Measurements from ENCODE around the gene MYO9B.

MYO9B gene

DNA sequence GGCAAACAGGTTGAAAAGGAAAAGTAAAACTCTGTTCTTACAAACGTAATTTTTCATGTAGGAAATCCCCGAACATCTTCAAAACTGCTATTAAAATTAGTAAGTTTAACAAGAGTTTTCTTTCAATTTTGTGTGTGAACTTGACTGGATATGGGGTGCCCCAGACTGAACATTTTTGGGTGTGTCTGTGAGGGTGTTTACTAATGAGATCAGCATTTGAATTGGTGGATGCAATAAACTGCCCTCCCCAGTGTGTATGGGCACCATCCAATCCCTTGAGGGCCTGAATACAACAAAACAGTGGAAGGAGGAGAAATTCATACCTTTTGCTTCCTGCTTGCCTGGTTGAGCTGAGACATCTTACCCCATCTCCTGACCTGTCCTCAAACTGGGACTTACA, 12.1 kb upstream of the MYO9B start:
- Histone ChIP-seq H3K36me3 (ENCODE audit: control insufficient read depth, insufficient read depth, low read length) (peaks cover 10% of the 10 kb centered on the region), H3K4me3 (replicated peaks; ENCODE audit: low read depth, low read length) (no peak overlapping the region), H3K27me3 (replicated peaks; ENCODE audit: control insufficient read depth, insufficient read depth, low read length) (no peaks in the 10 kb centered on the region)
- no peak for DNase-seq (ENCODE audit: extremely low read depth, insufficient read length)
- TF ChIP-seq, protein P1, sequence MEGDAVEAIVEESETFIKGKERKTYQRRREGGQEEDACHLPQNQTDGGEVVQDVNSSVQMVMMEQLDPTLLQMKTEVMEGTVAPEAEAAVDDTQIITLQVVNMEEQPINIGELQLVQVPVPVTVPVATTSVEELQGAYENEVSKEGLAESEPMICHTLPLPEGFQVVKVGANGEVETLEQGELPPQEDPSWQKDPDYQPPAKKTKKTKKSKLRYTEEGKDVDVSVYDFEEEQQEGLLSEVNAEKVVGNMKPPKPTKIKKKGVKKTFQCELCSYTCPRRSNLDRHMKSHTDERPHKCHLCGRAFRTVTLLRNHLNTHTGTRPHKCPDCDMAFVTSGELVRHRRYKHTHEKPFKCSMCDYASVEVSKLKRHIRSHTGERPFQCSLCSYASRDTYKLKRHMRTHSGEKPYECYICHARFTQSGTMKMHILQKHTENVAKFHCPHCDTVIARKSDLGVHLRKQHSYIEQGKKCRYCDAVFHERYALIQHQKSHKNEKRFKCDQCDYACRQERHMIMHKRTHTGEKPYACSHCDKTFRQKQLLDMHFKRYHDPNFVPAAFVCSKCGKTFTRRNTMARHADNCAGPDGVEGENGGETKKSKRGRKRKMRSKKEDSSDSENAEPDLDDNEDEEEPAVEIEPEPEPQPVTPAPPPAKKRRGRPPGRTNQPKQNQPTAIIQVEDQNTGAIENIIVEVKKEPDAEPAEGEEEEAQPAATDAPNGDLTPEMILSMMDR (IDR thresholded peaks at IDR 0.05; ENCODE audit: insufficient read depth, low read length, poor library complexity, severe bottlenecking), result no peak

DNA sequence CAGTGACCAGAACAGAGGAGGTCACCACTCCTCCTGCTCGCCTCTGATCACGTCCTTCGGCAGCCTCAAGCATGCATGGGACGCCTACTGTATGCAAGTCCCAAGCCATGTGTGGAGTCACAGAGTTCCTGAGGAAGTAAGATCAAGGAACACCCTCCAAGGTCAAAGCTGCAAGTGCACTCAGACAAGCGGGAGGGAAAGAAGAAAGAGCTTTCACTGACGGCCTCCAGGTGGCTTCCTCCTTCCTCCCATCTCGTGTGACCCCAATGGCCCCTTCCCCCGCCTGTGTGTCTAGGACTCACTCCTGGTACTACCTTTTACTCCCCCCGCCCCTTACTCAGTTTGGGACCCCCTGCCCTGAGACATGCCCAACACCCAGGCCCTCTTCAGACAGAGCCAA, 6.4 kb upstream of the MYO9B start:
- DNase-seq (ENCODE audit: extremely low read depth, insufficient read length), result no peak
- TF ChIP-seq, protein P1 (IDR thresholded peaks at IDR 0.05; ENCODE audit: insufficient read depth, low read length, poor library complexity, severe bottlenecking), result peak; percentile 21
- Histone ChIP-seq H3K36me3 (ENCODE audit: control insufficient read depth, insufficient read depth, low read length) (peaks cover 8% of the 10 kb centered on the region), H3K4me3 (replicated peaks; ENCODE audit: low read depth, low read length) (no peak overlapping the region), H3K27me3 (replicated peaks; ENCODE audit: control insufficient read depth, insufficient read depth, low read length) (no peaks in the 10 kb centered on the region)

DNA sequence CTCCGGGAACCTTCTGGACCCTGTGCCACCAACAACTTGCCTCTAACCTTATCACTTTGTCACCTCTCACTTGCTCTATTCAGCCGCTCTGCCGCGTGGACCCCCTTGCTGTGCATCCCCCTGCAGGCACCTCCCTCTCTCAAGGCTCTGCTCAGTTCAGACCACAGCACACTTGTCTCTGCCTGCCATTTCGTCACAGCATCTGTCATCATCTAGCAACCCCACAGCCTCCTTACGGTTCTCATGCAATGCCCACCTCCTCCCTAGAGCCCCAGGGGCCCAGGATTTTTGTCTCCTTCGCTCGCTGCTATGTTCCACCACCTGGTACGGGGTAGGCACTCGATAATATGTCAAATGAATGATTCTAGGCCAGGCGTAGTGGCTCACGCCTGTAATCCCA, 5.2 kb upstream of the MYO9B start:
- no peak overlapping the region for H3K4me3 ChIP-seq (replicated peaks; ENCODE audit: low read depth, low read length)
- no peaks in the 10 kb centered on the region for H3K27me3 ChIP-seq (replicated peaks; ENCODE audit: control insufficient read depth, insufficient read depth, low read length)
- TF ChIP-seq, protein P1 (IDR thresholded peaks at IDR 0.05; ENCODE audit: insufficient read depth, low read length, poor library complexity, severe bottlenecking), result no peak
- no peak for DNase-seq (ENCODE audit: extremely low read depth, insufficient read length)
- H3K36me3 ChIP-seq (ENCODE audit: control insufficient read depth, insufficient read depth, low read length), result peaks cover 8% of the 10 kb centered on the region

DNA sequence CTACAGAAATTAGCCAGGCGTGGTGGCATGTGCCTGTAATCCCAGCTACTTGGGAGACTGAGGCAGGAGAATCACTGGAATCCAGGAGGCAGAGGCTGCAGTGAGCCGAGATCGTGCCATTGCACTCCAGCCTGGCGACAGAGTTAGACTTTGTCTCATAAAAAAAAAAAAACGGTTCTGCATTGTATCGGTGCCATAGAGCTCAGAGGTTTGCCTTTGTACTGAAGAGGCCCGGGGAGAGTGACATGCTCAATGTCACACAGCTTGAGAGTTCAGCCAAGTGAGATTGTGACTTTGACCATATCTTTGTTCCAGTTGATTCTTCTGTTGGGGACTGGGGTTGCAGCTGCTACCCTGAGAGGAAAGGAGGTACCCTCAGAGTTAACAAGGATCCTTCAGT, 4.7 kb upstream of the MYO9B start:
- H3K27me3 ChIP-seq (replicated peaks; ENCODE audit: control insufficient read depth, insufficient read depth, low read length), result no peaks in the 10 kb centered on the region
- peaks cover 8% of the 10 kb centered on the region for H3K36me3 ChIP-seq (ENCODE audit: control insufficient read depth, insufficient read depth, low read length)
- no peak overlapping the region for H3K4me3 ChIP-seq (replicated peaks; ENCODE audit: low read depth, low read length)
- TF ChIP-seq, protein P1 (IDR thresholded peaks at IDR 0.05; ENCODE audit: insufficient read depth, low read length, poor library complexity, severe bottlenecking), result no peak
- no peak for DNase-seq (ENCODE audit: extremely low read depth, insufficient read length)

DNA sequence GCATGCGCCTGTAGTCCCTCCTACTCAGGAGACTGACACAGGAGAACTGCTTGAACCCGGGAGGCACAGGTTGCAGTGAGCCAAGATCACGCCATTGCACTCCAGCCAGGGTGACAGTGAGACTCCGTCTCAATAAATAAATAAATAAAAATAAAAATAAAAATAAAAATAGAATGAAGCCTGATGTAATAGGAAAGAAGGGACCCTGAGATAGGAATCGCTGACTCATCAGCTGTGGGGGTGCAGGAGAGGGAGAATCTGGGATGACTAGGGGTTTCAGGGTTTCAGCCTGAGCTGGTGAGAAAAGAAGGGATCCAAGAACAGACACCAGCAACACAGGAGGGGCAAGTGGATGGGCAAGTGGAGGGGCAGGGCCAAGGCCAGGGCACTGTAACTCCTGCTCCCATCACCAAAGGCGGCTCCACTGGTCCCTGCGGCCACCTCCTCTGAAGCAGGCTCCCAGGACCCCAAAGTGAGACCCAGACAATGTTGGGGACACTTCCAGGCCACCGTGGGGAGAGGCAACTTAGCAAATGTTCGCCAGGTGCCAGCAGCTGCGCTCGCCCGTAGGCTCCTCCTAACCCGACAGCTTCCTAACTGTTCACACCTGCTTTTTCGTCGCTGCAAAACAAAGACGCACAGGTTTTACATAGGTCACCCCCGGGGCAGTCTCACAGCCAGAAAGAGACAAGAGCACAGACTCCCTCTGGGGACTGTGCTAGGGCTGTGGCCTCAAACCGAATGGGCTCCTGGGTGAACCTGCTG, 1.5 kb upstream of the MYO9B start:
- no peaks in the 10 kb centered on the region for H3K27me3 ChIP-seq (replicated peaks; ENCODE audit: control insufficient read depth, insufficient read depth, low read length)
- peaks cover 7% of the 10 kb centered on the region for H3K36me3 ChIP-seq (ENCODE audit: control insufficient read depth, insufficient read depth, low read length)
- H3K4me3 ChIP-seq (replicated peaks; ENCODE audit: low read depth, low read length), result peak overlapping the region; percentile 90
- TF ChIP-seq, protein P1 (IDR thresholded peaks at IDR 0.05; ENCODE audit: insufficient read depth, low read length, poor library complexity, severe bottlenecking), result no peak
- DNase-seq (ENCODE audit: extremely low read depth, insufficient read length), result peak; percentile 66
